Measurements from ENCODE around the gene NAA20. TPM values are rescaled to one million over a fixed set of nuclear protein-coding genes. Genes with fewer than 3 reads are reported as not detected.

NAA20 gene
- polyA plus RNA-seq, 1 donor (not counting 4 experiments of a cell fraction or from before 2014, with no cell fraction given) = 204 TPM

DNA sequence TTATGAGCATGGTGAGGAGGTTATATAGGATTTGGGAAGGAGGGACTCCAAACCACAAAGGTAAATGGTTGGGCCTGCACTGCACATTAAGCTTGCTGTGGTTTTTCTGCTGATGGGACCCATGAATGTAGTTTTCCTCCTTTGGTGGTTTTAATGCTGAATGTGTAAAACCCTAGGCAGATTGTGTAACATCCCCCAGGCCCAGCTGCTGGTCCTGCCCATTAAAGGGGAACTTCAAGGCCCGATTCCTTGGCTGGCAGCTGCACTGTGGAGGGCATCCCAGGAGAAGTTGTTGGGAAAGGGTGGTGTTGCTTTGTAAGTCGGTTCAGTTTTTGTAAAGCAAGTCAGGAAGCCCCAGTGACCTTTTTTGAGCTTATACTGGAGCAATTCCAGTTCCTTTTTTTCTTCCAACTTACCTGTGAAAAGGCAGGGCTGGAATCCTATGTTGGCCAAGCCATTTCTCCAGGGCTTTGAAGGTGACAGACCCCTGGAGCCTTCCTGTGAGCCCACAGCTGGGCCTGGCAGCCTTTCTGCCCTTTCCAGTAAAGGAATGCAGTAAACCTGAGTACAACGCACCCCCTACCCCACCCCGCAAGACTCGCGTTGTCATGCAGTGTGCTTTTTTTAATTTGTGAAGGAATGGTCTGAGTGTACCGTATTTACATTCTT is 43.1 kb upstream of the NAA20 start:
- no peak for DNase-seq (ENCODE audit: low read depth, low spot score)

GRCh38 chr20:19974630-19975435 is 42.3 kb upstream of the NAA20 start:
- dilution Hi-C loops (cut with MboI; ENCODE audit: extremely low pct_ligation_motif_present, low sequenced_read_pairs) = no loop called here
- H3K4me2 ChIP-seq (ENCODE audit: control insufficient read depth, extremely low read depth, insufficient read depth, low read depth, low read length) = peak overlapping the region; percentile 93
- H3K27me3 ChIP-seq (ENCODE audit: control insufficient read depth, extremely low read depth, insufficient read depth, low read length) = no peaks in the 10 kb centered on the region
- no peak for TF ChIP-seq EZH2 (IDR thresholded peaks at IDR 0.05; ENCODE audit: low read length)
- TF ChIP-seq, protein P1, sequence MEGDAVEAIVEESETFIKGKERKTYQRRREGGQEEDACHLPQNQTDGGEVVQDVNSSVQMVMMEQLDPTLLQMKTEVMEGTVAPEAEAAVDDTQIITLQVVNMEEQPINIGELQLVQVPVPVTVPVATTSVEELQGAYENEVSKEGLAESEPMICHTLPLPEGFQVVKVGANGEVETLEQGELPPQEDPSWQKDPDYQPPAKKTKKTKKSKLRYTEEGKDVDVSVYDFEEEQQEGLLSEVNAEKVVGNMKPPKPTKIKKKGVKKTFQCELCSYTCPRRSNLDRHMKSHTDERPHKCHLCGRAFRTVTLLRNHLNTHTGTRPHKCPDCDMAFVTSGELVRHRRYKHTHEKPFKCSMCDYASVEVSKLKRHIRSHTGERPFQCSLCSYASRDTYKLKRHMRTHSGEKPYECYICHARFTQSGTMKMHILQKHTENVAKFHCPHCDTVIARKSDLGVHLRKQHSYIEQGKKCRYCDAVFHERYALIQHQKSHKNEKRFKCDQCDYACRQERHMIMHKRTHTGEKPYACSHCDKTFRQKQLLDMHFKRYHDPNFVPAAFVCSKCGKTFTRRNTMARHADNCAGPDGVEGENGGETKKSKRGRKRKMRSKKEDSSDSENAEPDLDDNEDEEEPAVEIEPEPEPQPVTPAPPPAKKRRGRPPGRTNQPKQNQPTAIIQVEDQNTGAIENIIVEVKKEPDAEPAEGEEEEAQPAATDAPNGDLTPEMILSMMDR (optimal IDR thresholded peaks at IDR 0.05 in 1 of 3, IDR thresholded peaks at IDR 0.05 in 1 of 3, conservative IDR thresholded peaks at IDR 0.05 in 1 of 3; ENCODE audit: extremely low read depth in 1 of 3, insufficient read depth in 2 of 3, low read length in 3 of 3) = no peak
- peaks cover 1 to 18% of the 10 kb centered on the region in 2 experiments for H3K36me3 ChIP-seq (ENCODE audit: control insufficient read depth in 2 of 2, extremely low read depth in 1 of 2, insufficient read depth in 2 of 2, low read length in 2 of 2)
- peak overlapping the region; percentile 82 to 94 (median 89) for H3K4me3 ChIP-seq (ENCODE audit: control insufficient read depth in 2 of 3, extremely low read depth in 1 of 3, insufficient read depth in 2 of 3, low read depth in 1 of 3, low read length in 3 of 3)
- DNase-seq (ENCODE audit: low read depth, low spot score) (no peak), FAIRE-seq (no peak)
- H3K79me2 ChIP-seq (ENCODE audit: control insufficient read depth, insufficient read depth, low read length) = peaks cover 45% of the 10 kb centered on the region
- H2AFZ ChIP-seq (ENCODE audit: control insufficient read depth, low read length) = peak overlapping the region; percentile 14
- peak overlapping the region; percentile 95 for H3K9ac ChIP-seq (ENCODE audit: control insufficient read depth, extremely low read depth, insufficient read depth, low read length)
- peak overlapping the region; percentile 96 for H3K27ac ChIP-seq (ENCODE audit: control insufficient read depth, insufficient read depth, low read length)
- H3K4me1 ChIP-seq (ENCODE audit: control insufficient read depth, extremely low read depth, insufficient read depth, low read length) = peaks cover 38% of the 10 kb centered on the region
- no peaks in the 10 kb centered on the region for H3K9me3 ChIP-seq (ENCODE audit: control insufficient read depth, low read depth, low read length)
- H4K20me1 ChIP-seq (ENCODE audit: control insufficient read depth, extremely low read depth, insufficient read depth, low read length) = no peaks in the 10 kb centered on the region
- H3K9me1 ChIP-seq (ENCODE audit: control insufficient read depth, extremely low read depth, insufficient read depth, low read length) = no peaks in the 10 kb centered on the region

More for the DNA sequence above, 43.1 kb upstream of the NAA20 start:
- Histone ChIP-seq H3K27me3 (ENCODE audit: control insufficient read depth, extremely low read depth, insufficient read depth, low read length) (no peaks in the 10 kb centered on the region), H4K20me1 (ENCODE audit: control insufficient read depth, extremely low read depth, insufficient read depth, low read length) (no peaks in the 10 kb centered on the region), H3K9ac (ENCODE audit: control insufficient read depth, extremely low read depth, insufficient read depth, low read length) (peak overlapping the region; percentile 95), H3K36me3 (ENCODE audit: control insufficient read depth in 2 of 2, extremely low read depth in 1 of 2, insufficient read depth in 2 of 2, low read length in 2 of 2) (peaks cover 4 to 17% of the 10 kb centered on the region in 2 experiments), H3K4me3 (ENCODE audit: control insufficient read depth in 2 of 3, extremely low read depth in 1 of 3, insufficient read depth in 2 of 3, low read depth in 1 of 3, low read length in 3 of 3) (peak overlapping the region; percentile 82 to 94 (median 89)), H3K27ac (ENCODE audit: control insufficient read depth, insufficient read depth, low read length) (peak overlapping the region; percentile 96), H3K4me2 (ENCODE audit: control insufficient read depth, extremely low read depth, insufficient read depth, low read depth, low read length) (peak overlapping the region; percentile 93), H3K79me2 (ENCODE audit: control insufficient read depth, insufficient read depth, low read length) (peaks cover 39% of the 10 kb centered on the region), H3K9me3 (ENCODE audit: control insufficient read depth, low read depth, low read length) (no peaks in the 10 kb centered on the region), H3K4me1 (ENCODE audit: control insufficient read depth, extremely low read depth, insufficient read depth, low read length) (peaks cover 35% of the 10 kb centered on the region), H3K9me1 (ENCODE audit: control insufficient read depth, extremely low read depth, insufficient read depth, low read length) (no peaks in the 10 kb centered on the region), H2AFZ (ENCODE audit: control insufficient read depth, low read length) (no peak overlapping the region)
- dilution Hi-C loops (cut with MboI; ENCODE audit: extremely low pct_ligation_motif_present, low sequenced_read_pairs) = no loop called here
- FAIRE-seq = peak; percentile 80
- TF ChIP-seq, protein P1 (optimal IDR thresholded peaks at IDR 0.05 in 1 of 3, IDR thresholded peaks at IDR 0.05 in 1 of 3, conservative IDR thresholded peaks at IDR 0.05 in 1 of 3; ENCODE audit: extremely low read depth in 1 of 3, insufficient read depth in 2 of 3, low read length in 3 of 3) = no peak
- no peak for TF ChIP-seq EZH2 (IDR thresholded peaks at IDR 0.05; ENCODE audit: low read length)
